Activated T-cell treated with anti-CD3 and anti-CD28 coated beads, Interleukin-2, amount 50 U/mL, for 72 hours (primary cell): ENCODE results near the gene CSPG4. TPM values are rescaled to one million over a fixed set of nuclear protein-coding genes. Genes with fewer than 3 reads are reported as not detected.
"Not testable (repeated sequence)": the region's sequence is repeated elsewhere in the genome, so short reads cannot be mapped to it uniquely, and the experiment has no call there.

Experiments
- ATAC-seq, 2 donors: fragments of 150-1000 bp; cut with Tn5 transposase; replicated peaks in 1 of 2; 2 replicates each; pipeline ENCODE4 v1.10.0; 2021; ENCODE audit warnings: moderate library complexity in 2 of 2, mild to moderate bottlenecking in 1 of 2
- DNase-seq, 2 donors: peaks; one replicate each; pipeline ENCODE4 v3.0.0; 2021 to 2022; ENCODE audit warnings: mixed read lengths in 1 of 2
- H3K27ac Mint-ChIP-seq: one replicate; pipeline ENCODE4 v1.8.0; 2022; ENCODE audit warnings: mild to moderate bottlenecking, moderate library complexity, mixed read lengths
- H3K27me3 Mint-ChIP-seq: one replicate; pipeline ENCODE4 v1.8.0; 2022; ENCODE audit warnings: low read depth, mixed read lengths
- H3K36me3 Mint-ChIP-seq, 2 donors: one replicate each; pipeline ENCODE4 v1.8.0; 2022; ENCODE audit warnings: mixed read lengths in 2 of 2, mild to moderate bottlenecking in 1 of 2; ENCODE audit not compliant: insufficient read depth in 2 of 2
- H3K4me1 Mint-ChIP-seq: one replicate; pipeline ENCODE4 v1.8.0; 2022; ENCODE audit warnings: low read depth, mixed read lengths
- H3K4me3 Mint-ChIP-seq, 2 donors: one replicate each; pipeline ENCODE4 v1.8.0; 2022; ENCODE audit warnings: mild to moderate bottlenecking in 2 of 2, mixed read lengths in 2 of 2, moderate library complexity in 2 of 2
- H3K9me3 Mint-ChIP-seq, 2 donors: one replicate each; pipeline ENCODE4 v1.8.0; 2022; ENCODE audit warnings: mixed read lengths in 2 of 2
- total RNA-seq, 2 donors: library from RNA; stranded (reverse); gene quantifications; one replicate each; pipeline ENCODE4 v1.2.3, GENCODE V29; 2022

Gene CSPG4
- total RNA-seq, 2 donors from 2014 or later: not detected

DNA sequence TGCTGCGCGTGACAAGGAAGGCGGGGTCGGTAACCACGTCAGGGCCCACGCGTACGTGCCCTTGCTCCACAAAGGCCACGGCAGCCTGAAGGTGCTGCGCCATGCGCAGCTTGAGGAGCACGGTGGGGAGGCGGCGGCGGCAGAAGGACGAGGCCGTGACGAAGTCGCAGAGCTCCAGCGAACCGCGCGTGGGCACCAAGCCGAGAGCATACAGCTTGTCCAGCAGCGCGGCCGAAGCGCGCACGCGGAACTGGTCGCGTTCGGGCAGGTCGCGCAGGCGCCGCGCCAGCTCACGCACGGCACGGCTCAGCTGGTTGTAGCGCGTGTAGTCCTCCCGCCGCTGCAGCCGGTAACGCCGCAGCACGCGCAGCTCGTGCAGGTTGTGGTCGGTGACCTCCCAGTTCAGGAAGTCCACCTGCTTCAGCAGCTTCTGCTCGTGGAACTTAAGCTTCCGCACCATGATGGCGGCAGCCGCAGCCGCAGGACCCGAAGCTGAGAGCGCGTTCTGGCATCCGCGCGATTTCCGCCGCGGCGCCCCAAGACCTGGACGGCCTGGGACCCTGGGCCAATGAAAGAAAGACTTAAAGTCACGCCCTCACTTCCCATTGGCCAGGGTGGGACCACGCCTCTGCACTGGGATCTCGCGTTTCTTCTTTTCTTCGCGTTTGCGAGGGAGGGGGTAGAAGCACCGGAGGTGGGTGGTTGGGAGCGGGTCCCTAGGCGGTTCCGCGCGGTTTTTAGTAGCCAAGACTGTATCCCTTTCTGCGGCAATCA lies 72.8 kb downstream of the CSPG4 start, which contains the start of gene IMP3:
TSS of gene IMP3 (minus strand) at position 516 of the 774 bp plus-strand sequence. CDS start at position 460, 56 bp downstream.
- Mint-ChIP-seq H3K36me3 (peaks cover 3 to 11% of the 10 kb centered on the region in 2 donors), H3K4me3 (peak within 1 kb of the TSS; percentile 96), H3K27me3 (no peaks in the 10 kb centered on the region), H3K9me3 (no peaks in the 10 kb centered on the region), H3K4me1 (peaks cover 35% of the 10 kb centered on the region), H3K27ac (peak within 1 kb of the TSS; percentile 97)
- peak; percentile 94 to 96 for DNase-seq
- ATAC-seq: peak; percentile 93

DNA sequence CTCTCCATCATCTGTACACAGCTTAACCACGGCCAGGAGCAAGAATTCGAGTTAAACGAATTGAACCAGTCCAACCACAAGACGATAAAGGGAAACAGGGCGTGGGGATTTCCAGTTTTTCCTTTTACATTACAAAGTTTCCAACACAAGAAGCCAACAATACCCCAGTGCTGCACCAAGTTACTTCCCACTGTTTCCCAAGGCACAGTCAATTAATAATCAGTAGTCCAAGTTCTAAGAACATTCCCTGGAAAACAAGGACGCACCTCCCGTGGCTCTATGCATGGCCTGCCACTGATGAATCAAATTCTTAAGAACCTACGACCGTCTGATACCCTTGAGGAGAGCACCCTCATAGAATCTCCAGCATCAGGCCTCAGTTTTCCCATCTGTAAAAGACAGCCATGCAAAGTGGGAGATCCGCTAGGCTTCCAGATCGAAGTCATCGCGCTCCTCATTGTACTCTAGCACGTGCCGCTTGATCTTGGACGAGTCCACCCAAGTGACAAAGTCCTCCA lies 73.4 kb downstream of the CSPG4 start:
- H3K4me3 Mint-ChIP-seq: peak overlapping the region; percentile 96
- H3K27ac Mint-ChIP-seq: peak overlapping the region; percentile 96
- peaks cover 3 to 11% of the 10 kb centered on the region in 2 donors for H3K36me3 Mint-ChIP-seq
- H3K9me3 Mint-ChIP-seq: no peaks in the 10 kb centered on the region
- ATAC-seq: no peak
- DNase-seq: no peak
- H3K4me1 Mint-ChIP-seq: peaks cover 35% of the 10 kb centered on the region
- no peaks in the 10 kb centered on the region for H3K27me3 Mint-ChIP-seq

DNA sequence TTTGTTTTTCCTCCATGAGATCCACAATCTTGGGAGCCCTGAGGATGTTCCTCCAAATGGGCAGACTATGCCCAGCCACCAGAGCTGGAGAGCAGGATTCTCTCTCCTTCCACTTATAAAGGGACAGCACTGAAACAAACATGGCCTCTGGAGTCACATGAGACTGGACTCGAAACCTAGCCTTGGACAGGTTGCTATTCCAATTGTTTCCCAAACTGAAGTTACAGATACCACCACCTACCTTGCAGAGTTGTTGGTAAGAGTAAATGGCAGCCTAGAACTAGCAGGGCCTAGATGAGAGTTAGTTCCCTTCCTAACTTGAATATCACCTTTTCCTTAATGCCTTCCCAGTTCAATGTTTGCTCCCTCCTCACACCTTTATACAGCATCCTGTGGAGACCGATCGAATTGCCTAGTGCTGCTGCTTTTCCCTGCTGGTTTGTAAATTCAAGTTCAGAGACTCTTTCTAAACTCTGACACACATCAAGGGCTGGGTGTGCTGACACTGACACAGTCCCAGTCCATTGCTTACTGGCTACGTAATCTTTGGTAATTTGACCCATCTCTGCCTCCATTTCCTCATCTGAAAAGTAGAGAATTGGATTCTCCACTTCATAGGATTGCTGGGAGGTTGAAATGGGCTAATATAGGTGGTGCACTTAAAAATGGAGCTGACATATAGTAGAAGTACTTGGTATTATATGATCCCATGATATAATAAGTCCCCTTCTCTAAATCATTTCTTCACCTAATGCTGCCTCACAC lies 75.2 kb downstream of the CSPG4 start:
- no peak for ATAC-seq
- Mint-ChIP-seq H3K36me3 (peaks cover 3 to 11% of the 10 kb centered on the region in 2 donors), H3K27ac (no peak overlapping the region), H3K27me3 (no peaks in the 10 kb centered on the region), H3K4me1 (peaks cover 35% of the 10 kb centered on the region), H3K9me3 (no peaks in the 10 kb centered on the region), H3K4me3 (peak overlapping the region; percentile 96)
- DNase-seq: no peak

DNA sequence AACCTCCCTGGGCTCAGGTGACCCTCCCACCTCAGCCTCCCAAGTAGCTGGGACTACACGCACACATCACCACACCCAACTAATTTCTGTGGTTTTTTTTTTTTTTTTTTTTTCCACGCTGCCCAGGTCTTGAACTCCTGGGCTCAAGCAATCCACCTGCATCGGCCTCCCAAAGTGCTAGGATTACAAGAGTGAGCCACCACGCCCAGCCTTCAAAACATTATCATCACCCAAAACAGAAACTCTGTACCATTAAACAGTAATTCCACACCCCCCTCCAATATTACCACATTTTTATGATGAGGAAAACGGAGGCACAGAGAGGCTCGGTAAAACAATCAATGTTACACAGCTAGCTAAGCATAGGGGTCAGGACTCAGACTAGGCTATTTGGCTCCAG lies 76.6 kb downstream of the CSPG4 start:
- H3K4me3 Mint-ChIP-seq: no peak overlapping the region
- DNase-seq: no peak
- H3K36me3 Mint-ChIP-seq: peaks cover 3 to 11% of the 10 kb centered on the region in 2 donors
- ATAC-seq: no peak
- no peaks in the 10 kb centered on the region for H3K27me3 Mint-ChIP-seq
- peaks cover 33% of the 10 kb centered on the region for H3K4me1 Mint-ChIP-seq
- peak overlapping the region; percentile 57 for H3K27ac Mint-ChIP-seq
- no peaks in the 10 kb centered on the region for H3K9me3 Mint-ChIP-seq

DNA sequence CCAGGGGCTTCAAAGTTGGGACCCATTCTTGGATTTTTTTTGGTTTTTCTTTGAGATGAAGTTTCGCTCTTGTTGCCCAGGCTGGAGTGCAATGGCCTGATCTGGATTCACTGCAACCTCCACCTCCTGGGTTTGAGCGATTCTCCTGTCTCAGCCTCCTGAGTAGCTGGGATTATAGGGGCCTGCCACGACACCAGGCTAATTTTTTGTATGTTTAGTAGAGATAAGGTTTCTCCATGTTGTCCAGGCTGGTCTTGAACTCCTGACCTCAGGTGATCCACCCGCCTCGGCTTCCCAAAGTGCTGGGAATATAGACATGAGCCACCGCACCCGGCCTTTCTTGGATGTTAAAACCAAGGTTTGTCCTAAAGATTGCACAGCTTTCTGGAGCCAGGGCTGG lies 78.7 kb downstream of the CSPG4 start:
- not testable (repeated sequence) for DNase-seq, ATAC-seq, H3K27ac Mint-ChIP-seq, H3K9me3 Mint-ChIP-seq, H3K36me3 Mint-ChIP-seq, H3K27me3 Mint-ChIP-seq, H3K4me3 Mint-ChIP-seq
- H3K4me1 Mint-ChIP-seq: peaks cover 29% of the 10 kb centered on the region

DNA sequence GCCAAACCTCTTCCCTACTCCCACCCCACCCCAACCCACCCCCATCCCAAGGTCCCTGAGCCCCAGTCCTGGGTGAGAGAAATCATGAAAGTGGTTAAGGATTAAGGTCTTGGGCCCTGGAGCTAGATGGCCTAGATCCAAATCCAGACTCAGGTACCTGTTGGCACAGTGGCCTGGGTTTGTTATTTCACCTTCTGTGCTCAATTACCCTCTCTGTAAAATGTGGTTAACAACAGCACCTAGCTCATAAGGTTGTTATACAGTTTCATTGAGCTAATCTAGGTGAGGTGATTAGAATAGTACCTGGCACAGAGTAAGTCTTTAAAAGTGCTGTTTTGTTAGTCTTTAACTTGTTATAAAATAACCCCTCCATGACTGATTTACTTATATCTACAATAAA lies 80.7 kb downstream of the CSPG4 start:
- peaks cover 16% of the 10 kb centered on the region for H3K4me1 Mint-ChIP-seq
- no peaks in the 10 kb centered on the region for H3K27me3 Mint-ChIP-seq
- no peaks in the 10 kb centered on the region for H3K9me3 Mint-ChIP-seq
- DNase-seq (no peak), ATAC-seq (no peak)
- no peaks in the 10 kb centered on the region for H3K36me3 Mint-ChIP-seq
- H3K4me3 Mint-ChIP-seq: no peak overlapping the region
- H3K27ac Mint-ChIP-seq: no peak overlapping the region

DNA sequence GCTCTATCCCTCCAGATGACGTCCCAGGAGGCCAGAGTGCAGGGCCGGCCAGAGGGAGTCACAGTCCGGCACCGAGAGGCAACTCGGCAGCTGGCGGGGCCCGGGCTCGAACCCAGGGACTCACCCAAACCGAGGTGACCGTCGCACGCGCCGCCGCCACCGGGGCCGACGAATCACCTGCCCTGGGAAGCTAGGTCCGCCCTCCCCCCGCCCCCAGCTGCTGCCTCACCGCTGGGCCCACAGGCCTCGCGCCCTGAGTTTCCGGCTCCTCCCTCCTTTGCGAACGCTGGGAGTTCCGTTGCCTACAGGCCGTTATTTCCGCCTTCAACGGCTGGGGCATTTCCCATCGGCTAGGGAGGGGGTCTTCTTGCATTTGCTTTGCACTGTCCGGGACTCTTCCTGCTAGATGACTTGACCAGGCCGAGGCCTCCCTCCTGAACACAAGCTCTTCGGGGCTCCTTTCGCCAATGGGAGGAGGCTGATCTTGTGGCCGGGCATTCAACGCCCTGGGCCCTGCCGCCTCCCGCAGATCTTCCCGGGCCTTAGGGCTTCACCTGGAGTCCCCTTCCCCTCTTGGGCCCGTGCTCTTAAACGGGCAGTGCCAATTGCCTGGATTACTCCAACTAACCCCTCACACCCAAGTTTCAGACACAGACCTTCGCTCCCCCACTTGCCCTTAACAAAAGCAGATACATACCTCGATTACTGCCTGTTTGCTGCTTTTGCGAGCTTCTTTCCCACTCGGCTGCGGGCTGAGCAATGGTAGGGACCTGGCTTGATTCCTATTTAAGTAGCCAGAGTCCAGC lies 86.9 kb downstream of the CSPG4 start, which contains the start of gene SNUPN:
TSS of gene SNUPN (minus strand) at position 184 of the 806 bp plus-strand sequence. CDS start 4,674 bp downstream, outside the sequence.
- Mint-ChIP-seq H3K9me3 (no peaks in the 10 kb centered on the region), H3K36me3 (peaks cover 2 to 4% of the 10 kb centered on the region in 2 donors), H3K4me1 (peaks cover 51% of the 10 kb centered on the region), H3K27me3 (no peaks in the 10 kb centered on the region), H3K4me3 (peak within 1 kb of the TSS; percentile 94 to 98), H3K27ac (peak within 1 kb of the TSS; percentile 95)
- ATAC-seq (peak; percentile 92), DNase-seq (peak; percentile 93 to 94)

Other genes with a start within 250 kb of the CSPG4 start
- gene PTPN9, start 133.5 kb downstream of the CSPG4 start, total RNA-seq: 10 to 100 TPM; 20.3 to 26.1 TPM
- gene SNUPN, start 87.1 kb downstream of the CSPG4 start, total RNA-seq: 10 to 100 TPM; 22.4 to 26.2 TPM
- 10 to 100 TPM; 57.5 to 61.0 TPM for gene IMP3, start 72.6 kb downstream of the CSPG4 start, total RNA-seq
- gene SNX33, start 64.9 kb downstream of the CSPG4 start, total RNA-seq: 1 to 10 TPM; 1.5 to 3.1 TPM
- 10 to 100 TPM; 16.1 to 20.7 TPM for gene UBE2Q2, start 130.6 kb upstream of the CSPG4 start, total RNA-seq
- gene FBXO22, start 191.0 kb upstream of the CSPG4 start, total RNA-seq: 10 to 100 TPM; 44.6 to 45.8 TPM